CD14-positive monocyte (primary cell): Measurements from ENCODE around the gene MRLN. TPM values are rescaled to one million over a fixed set of nuclear protein-coding genes. Genes with fewer than 3 reads are reported as not detected.
"Not testable (repeated sequence)": the region's sequence is repeated elsewhere in the genome, so short reads cannot be mapped to it uniquely, and the experiment has no call there.

Experiments
- DNase-seq, 3 donors: peaks; one replicate each; pipeline ENCODE4 v3.0.0-alpha.2; 2011 to 2022
- H2AFZ ChIP-seq: 2 replicates; pipeline ENCODE4 v1.6.0; 2012; ENCODE audit warnings: mild to moderate bottlenecking, low read depth, low read length, inconsistent platforms; ENCODE audit not compliant: insufficient read depth, poor library complexity, severe bottlenecking
- H3K27ac ChIP-seq, 2 donors: 1 replicate in 1 of 2; 2 replicates in 1 of 2; pipeline ENCODE4 v1.5.1; 2012 to 2013; ENCODE audit warnings: low read length in 2 of 2, control low read depth in 1 of 2, inconsistent platforms in 1 of 2, low read depth in 1 of 2, mild to moderate bottlenecking in 1 of 2
- H3K27me3 ChIP-seq, 2 donors: one replicate each; pipeline versions ENCODE4 v1.6.0 to v1.6.1; 2011 to 2013; ENCODE audit warnings: low read length in 2 of 2; ENCODE audit not compliant: control insufficient read depth in 2 of 2, insufficient read depth in 2 of 2
- H3K36me3 ChIP-seq, 2 donors: replicated peaks in 1 of 2; 1 replicate in 1 of 2; 2 replicates in 1 of 2; pipeline versions ENCODE4 v1.5.1 to v1.6.1; 2012 to 2013; ENCODE audit warnings: low read length in 2 of 2, control low read depth in 1 of 2, inconsistent platforms in 1 of 2, mild to moderate bottlenecking in 1 of 2; ENCODE audit not compliant: insufficient read depth in 2 of 2, control insufficient read depth in 1 of 2
- H3K4me1 ChIP-seq, 2 donors: 1 replicate in 1 of 2; 2 replicates in 1 of 2; pipeline versions ENCODE4 v1.5.1 to v1.6.1; 2012 to 2013; ENCODE audit warnings: low read length in 2 of 2, control low read depth in 1 of 2, inconsistent platforms in 1 of 2, mild to moderate bottlenecking in 1 of 2, moderate library complexity in 1 of 2; ENCODE audit not compliant: insufficient read depth in 2 of 2, control insufficient read depth in 1 of 2
- H3K4me2 ChIP-seq: replicated peaks from 2 replicates; pipeline ENCODE3; 2012; ENCODE audit warnings: low read length, moderate library complexity, mild to moderate bottlenecking; ENCODE audit not compliant: poor library complexity, severe bottlenecking; ENCODE audit errors: extremely low read depth
- H3K4me3 ChIP-seq, 3 experiments: fragments of 200-600 bp in 1 of 3; sonication (generic) in 1 of 3; replicated peaks in 1 of 3; 1 replicate in 2 of 3; 2 replicates in 1 of 3; pipeline ENCODE4 v1.5.1; 2011 to 2013; ENCODE audit warnings: low read length in 3 of 3, mild to moderate bottlenecking in 3 of 3, control low read depth in 2 of 3, low read depth in 2 of 3, inconsistent platforms in 1 of 3, moderate library complexity in 1 of 3
- H3K79me2 ChIP-seq: 2 replicates; pipeline ENCODE4 v1.6.0; 2012; ENCODE audit warnings: mild to moderate bottlenecking, control low read depth, inconsistent platforms, low read length, moderate library complexity; ENCODE audit not compliant: insufficient read depth
- H3K9ac ChIP-seq: 2 replicates; pipeline ENCODE4 v1.6.0; 2017; ENCODE audit warnings: low read length, mild to moderate bottlenecking; ENCODE audit not compliant: insufficient read depth, poor library complexity, severe bottlenecking
- H3K9me3 ChIP-seq, 2 donors: replicated peaks in 1 of 2; 1 replicate in 1 of 2; 2 replicates in 1 of 2; pipeline versions ENCODE4 v1.5.1 to v1.6.1; 2012 to 2013; ENCODE audit warnings: low read length in 2 of 2, control low read depth in 1 of 2; ENCODE audit not compliant: control insufficient read depth in 1 of 2, insufficient read depth in 1 of 2
- H4K20me1 ChIP-seq: 2 replicates; pipeline ENCODE4 v1.6.0; 2012; ENCODE audit warnings: mild to moderate bottlenecking, low read length, control low read depth, moderate library complexity; ENCODE audit not compliant: insufficient read depth
- H3K27ac Mint-ChIP-seq, 7 donors: one replicate each; pipeline ENCODE4 v1.8.0; 2020; ENCODE audit warnings: mild to moderate bottlenecking in 7 of 7, mixed read lengths in 7 of 7, moderate library complexity in 6 of 7, inconsistent platforms in 2 of 7
- H3K27me3 Mint-ChIP-seq, 3 donors: one replicate each; pipeline ENCODE4 v1.8.0; 2021 to 2022; ENCODE audit warnings: low read depth in 3 of 3, mild to moderate bottlenecking in 3 of 3, mixed read lengths in 3 of 3, moderate library complexity in 3 of 3, inconsistent platforms in 1 of 3
- H3K36me3 Mint-ChIP-seq, 2 donors: one replicate each; pipeline ENCODE4 v1.8.0; 2020; ENCODE audit warnings: mixed read lengths in 2 of 2, inconsistent platforms in 1 of 2, mild to moderate bottlenecking in 1 of 2
- H3K4me1 Mint-ChIP-seq: one replicate; pipeline ENCODE4 v1.8.0; 2020; ENCODE audit warnings: mild to moderate bottlenecking, mixed read lengths
- H3K4me3 Mint-ChIP-seq, 2 donors: one replicate each; pipeline ENCODE4 v1.8.0; 2020; ENCODE audit warnings: mild to moderate bottlenecking in 2 of 2, mixed read lengths in 2 of 2, moderate library complexity in 1 of 2
- H3K9me3 Mint-ChIP-seq, 7 donors: one replicate each; pipeline ENCODE4 v1.8.0; 2020 to 2022; ENCODE audit warnings: mixed read lengths in 7 of 7, mild to moderate bottlenecking in 6 of 7, moderate library complexity in 6 of 7, inconsistent platforms in 2 of 7
- whole genome bisulfite sequencing: methylation state at CpG from one replicate; pipeline ENCODE4 v1.1.5; 2013; ENCODE audit warnings: missing lambda C conversion rate; ENCODE audit not compliant: insufficient coverage; 5-methylcytosine and 5-hydroxymethylcytosine counted together
- intact Hi-C, 2 donors: fragments of 100-400 bp; cut with micrococcal nuclease; formaldehyde crosslinking; loops; one replicate each; pipeline versions ENCODE4 v1.15.0 to v1.15.1; 2023
- polyA plus RNA-seq, 3 donors: library from polyadenylated mRNA; depleted of rRNA in 1 of 3; unstranded in 2 of 3; stranded (reverse) in 1 of 3; fragments of 300-500 nt in 2 of 3; fragments of >200 nt in 1 of 3; fragmentation: Illumina TruSeq in 2 of 3; gene quantifications; 1 replicate in 2 of 3; 2 replicates in 1 of 3; pipeline ENCODE4 v1.2.3, GENCODE V29; 2012 to 2021
- TF ChIP-seq, protein P1 (sequence below): fragments of 200-600 bp; IDR thresholded peaks from one replicate; pipeline ENCODE4 v1.8.0; 2022; ENCODE audit warnings: antibody characterized with exemption, mild to moderate bottlenecking

MRLN gene
- polyA plus RNA-seq, 3 donors, result not detected

DNA sequence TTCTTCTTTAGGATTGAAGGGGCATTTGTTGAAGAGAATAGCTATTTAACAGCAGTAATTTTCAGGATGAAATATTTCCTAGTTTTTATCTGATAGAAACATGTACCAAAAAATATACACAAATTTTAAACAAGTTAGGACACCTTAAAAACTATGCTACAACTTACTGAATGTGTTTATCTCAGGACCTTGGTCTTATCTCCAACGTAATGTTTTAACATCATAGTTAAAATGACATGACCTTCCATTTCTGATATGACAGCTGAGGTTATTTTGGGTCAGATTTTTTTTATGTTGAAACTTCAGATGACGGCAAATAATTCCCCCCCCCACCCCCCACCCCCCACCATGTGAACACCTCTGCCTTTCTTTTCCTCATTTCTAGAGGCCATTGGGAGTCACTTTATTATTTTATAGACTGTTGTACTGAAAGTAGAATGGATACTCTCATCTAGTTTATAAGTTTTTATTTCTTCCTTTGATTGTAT lies 8.0 kb downstream of the MRLN start:
- Mint-ChIP-seq H3K9me3 (peaks cover 5 to 14% (median 8%) of the 10 kb centered on the region in 7 donors), H3K27ac (no peak overlapping the region), H3K4me3 (no peak overlapping the region), H3K4me1 (no peaks in the 10 kb centered on the region), H3K36me3 (no peaks in the 10 kb centered on the region), H3K27me3 (peaks cover 0 to 5% (median 2%) of the 10 kb centered on the region in 3 donors)
- TF ChIP-seq, protein P1, sequence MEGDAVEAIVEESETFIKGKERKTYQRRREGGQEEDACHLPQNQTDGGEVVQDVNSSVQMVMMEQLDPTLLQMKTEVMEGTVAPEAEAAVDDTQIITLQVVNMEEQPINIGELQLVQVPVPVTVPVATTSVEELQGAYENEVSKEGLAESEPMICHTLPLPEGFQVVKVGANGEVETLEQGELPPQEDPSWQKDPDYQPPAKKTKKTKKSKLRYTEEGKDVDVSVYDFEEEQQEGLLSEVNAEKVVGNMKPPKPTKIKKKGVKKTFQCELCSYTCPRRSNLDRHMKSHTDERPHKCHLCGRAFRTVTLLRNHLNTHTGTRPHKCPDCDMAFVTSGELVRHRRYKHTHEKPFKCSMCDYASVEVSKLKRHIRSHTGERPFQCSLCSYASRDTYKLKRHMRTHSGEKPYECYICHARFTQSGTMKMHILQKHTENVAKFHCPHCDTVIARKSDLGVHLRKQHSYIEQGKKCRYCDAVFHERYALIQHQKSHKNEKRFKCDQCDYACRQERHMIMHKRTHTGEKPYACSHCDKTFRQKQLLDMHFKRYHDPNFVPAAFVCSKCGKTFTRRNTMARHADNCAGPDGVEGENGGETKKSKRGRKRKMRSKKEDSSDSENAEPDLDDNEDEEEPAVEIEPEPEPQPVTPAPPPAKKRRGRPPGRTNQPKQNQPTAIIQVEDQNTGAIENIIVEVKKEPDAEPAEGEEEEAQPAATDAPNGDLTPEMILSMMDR, result no peak
- Histone ChIP-seq H3K27ac (no peak overlapping the region), H4K20me1 (no peaks in the 10 kb centered on the region), H3K79me2 (no peaks in the 10 kb centered on the region), H3K27me3 (no peaks in the 10 kb centered on the region), H3K4me2 (no peak overlapping the region), H3K9me3 (peaks cover 0 to 6% of the 10 kb centered on the region in 2 donors), H3K4me3 (no peak overlapping the region), H2AFZ (no peak overlapping the region), H3K9ac (no peak overlapping the region), H3K36me3 (no peaks in the 10 kb centered on the region), H3K4me1 (no peaks in the 10 kb centered on the region)
- DNase-seq, result no peak
- intact Hi-C loops, result no loop called here
- no CpG with 5 or more reads among the region's 2 CpGs for WGBS

DNA sequence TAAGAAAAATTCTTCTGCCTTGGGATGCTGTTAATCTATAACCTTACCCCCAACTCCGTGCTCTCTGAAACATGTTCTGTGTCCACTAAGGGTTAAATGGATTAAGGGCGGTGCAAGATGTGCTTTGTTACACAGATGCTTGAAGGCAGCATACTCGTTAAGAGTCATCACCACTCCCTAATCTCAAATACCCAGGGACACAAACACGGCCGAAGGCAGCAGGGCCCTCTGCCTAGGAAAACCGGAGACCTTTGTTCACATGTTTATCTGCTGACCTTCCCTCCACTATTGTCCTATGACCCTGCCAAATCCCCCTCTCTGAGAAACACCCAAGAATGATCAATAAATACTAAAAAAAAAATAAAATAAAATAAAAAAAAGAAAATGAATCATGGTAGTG lies 8.5 kb downstream of the MRLN start:
- H3K4me2 ChIP-seq, DNase-seq, H3K4me1 ChIP-seq, H3K9me3 ChIP-seq, H4K20me1 ChIP-seq, H3K27ac ChIP-seq, intact Hi-C loops, H3K36me3 Mint-ChIP-seq, H3K27ac Mint-ChIP-seq, H3K4me1 Mint-ChIP-seq, H3K27me3 ChIP-seq, H3K9ac ChIP-seq, H3K4me3 Mint-ChIP-seq, H3K27me3 Mint-ChIP-seq, H3K4me3 ChIP-seq, H3K36me3 ChIP-seq, H2AFZ ChIP-seq, H3K79me2 ChIP-seq: not testable (repeated sequence)
- no CpG with 5 or more reads among the region's 6 CpGs for WGBS
- H3K9me3 Mint-ChIP-seq, result peaks cover 5 to 15% (median 8%) of the 10 kb centered on the region in 7 donors

DNA sequence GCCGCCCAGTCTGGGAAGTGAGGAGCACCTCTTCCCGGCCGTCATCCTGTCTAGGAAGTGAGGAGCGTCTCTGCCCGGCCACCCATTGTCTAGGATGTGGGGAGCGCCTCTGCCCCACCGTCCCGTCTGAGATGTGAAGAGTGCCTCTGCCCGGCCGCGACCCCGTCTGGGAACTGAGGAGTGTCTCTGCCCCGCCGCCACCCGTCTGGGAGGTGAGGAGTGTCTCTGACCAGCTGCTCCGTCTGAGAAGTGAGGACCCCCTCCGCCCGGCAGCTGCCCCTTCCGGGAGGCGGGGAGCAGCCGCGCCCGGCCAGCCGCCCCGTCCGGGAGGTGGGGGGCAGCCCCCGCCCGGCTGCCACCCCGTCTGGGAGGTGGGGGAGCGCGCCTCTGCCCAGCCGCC lies 9.1 kb downstream of the MRLN start:
- intact Hi-C loops, H3K4me2 ChIP-seq, H3K9me3 ChIP-seq, H3K27ac ChIP-seq, H4K20me1 ChIP-seq, H3K27ac Mint-ChIP-seq, H3K27me3 ChIP-seq, H3K36me3 ChIP-seq, H3K36me3 Mint-ChIP-seq, DNase-seq, H3K9ac ChIP-seq, H3K4me3 Mint-ChIP-seq, H3K27me3 Mint-ChIP-seq, H3K4me3 ChIP-seq, H2AFZ ChIP-seq, H3K4me1 Mint-ChIP-seq, H3K79me2 ChIP-seq, H3K4me1 ChIP-seq: not testable (repeated sequence)
- peaks cover 5 to 15% (median 8%) of the 10 kb centered on the region in 7 donors for H3K9me3 Mint-ChIP-seq
- WGBS, result 98% methylated on average over 28 of the region's 32 CpGs
